CD4-positive, alpha-beta T cell treated with Interleukin-1 beta for 1 hour (primary cell): Measurements from ENCODE around the gene ANK3.

Experiments
- DNase-seq, 2 donors: peaks; one replicate each; pipeline ENCODE4 v3.0.0-alpha.2; 2020 to 2022

ANK3 gene

GRCh38 chr10:60209874-60210570, 179.7 kb downstream of the ANK3 start:
- DNase-seq: no peak

GRCh38 chr10:60208676-60209269, 180.9 kb downstream of the ANK3 start:
- peak in 1 of 2 donors; percentile 3 for DNase-seq

GRCh38 chr10:60207894-60208293, 181.8 kb downstream of the ANK3 start:
- no peak for DNase-seq

- DNase-seq: no peak
Observed at GRCh38 chr10:60206735-60207134, 182.9 kb downstream of the ANK3 start.

GRCh38 chr10:60205741-60206140, 183.9 kb downstream of the ANK3 start:
- DNase-seq: no peak

- DNase-seq: peak in 1 of 2 donors; percentile 13
Observed at GRCh38 chr10:60203993-60204618, 185.6 kb downstream of the ANK3 start.

- no peak for DNase-seq
Observed at GRCh38 chr10:60200682-60201053, 189.0 kb downstream of the ANK3 start.

GRCh38 chr10:60200012-60200681, 189.5 kb downstream of the ANK3 start:
- no peak for DNase-seq

GRCh38 chr10:60197206-60197605, 192.5 kb downstream of the ANK3 start:
- no peak for DNase-seq

- DNase-seq: no peak
Observed at GRCh38 chr10:60194421-60194820, 195.3 kb downstream of the ANK3 start.

- no peak for DNase-seq
Observed at GRCh38 chr10:60192946-60193345, 196.7 kb downstream of the ANK3 start.

GRCh38 chr10:60189861-60190475, 199.7 kb downstream of the ANK3 start:
- DNase-seq: no peak

- no peak for DNase-seq
Observed at GRCh38 chr10:60188548-60188947, 201.1 kb downstream of the ANK3 start.

GRCh38 chr10:60187691-60188090, 202.0 kb downstream of the ANK3 start:
- DNase-seq: no peak

GRCh38 chr10:60186315-60187071, 203.2 kb downstream of the ANK3 start:
- DNase-seq: no peak

- DNase-seq: no peak
Observed at GRCh38 chr10:60185421-60185820, 204.3 kb downstream of the ANK3 start.

- DNase-seq: no peak
Observed at GRCh38 chr10:60182691-60183090, 207.0 kb downstream of the ANK3 start.

GRCh38 chr10:60176925-60177324, 212.8 kb downstream of the ANK3 start:
- DNase-seq: no peak

GRCh38 chr10:60175441-60175971, 214.2 kb downstream of the ANK3 start:
- no peak for DNase-seq

GRCh38 chr10:60172363-60172990, 217.2 kb downstream of the ANK3 start:
- no peak for DNase-seq

- no peak for DNase-seq
Observed at GRCh38 chr10:60171436-60172013, 218.2 kb downstream of the ANK3 start.
